Measurements from ENCODE around the gene ARGLU1.
"Not testable (repeated sequence)": the region's sequence is repeated elsewhere in the genome, so short reads cannot be mapped to it uniquely, and the experiment has no call there.

Gene ARGLU1

DNA sequence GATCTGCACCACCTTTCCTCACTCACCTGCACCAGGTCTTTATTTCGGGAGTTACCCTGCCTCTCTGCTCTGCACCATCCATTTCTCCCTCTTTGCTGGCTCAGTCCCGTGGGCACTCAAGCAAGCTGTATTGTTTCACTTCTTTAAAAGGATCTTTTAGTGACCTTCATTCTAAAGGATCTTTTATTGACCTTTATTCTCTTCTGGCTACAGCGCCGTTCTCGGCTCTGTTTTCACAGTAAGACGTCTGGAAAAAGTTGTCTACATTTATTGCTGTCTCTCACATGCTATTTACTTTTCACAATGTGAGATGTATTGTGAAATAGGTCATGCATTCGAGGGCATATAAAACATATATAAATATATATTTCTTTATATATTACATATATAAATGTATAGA lies 35.6 kb upstream of the ARGLU1 start:
- TF ChIP-seq, protein P1, sequence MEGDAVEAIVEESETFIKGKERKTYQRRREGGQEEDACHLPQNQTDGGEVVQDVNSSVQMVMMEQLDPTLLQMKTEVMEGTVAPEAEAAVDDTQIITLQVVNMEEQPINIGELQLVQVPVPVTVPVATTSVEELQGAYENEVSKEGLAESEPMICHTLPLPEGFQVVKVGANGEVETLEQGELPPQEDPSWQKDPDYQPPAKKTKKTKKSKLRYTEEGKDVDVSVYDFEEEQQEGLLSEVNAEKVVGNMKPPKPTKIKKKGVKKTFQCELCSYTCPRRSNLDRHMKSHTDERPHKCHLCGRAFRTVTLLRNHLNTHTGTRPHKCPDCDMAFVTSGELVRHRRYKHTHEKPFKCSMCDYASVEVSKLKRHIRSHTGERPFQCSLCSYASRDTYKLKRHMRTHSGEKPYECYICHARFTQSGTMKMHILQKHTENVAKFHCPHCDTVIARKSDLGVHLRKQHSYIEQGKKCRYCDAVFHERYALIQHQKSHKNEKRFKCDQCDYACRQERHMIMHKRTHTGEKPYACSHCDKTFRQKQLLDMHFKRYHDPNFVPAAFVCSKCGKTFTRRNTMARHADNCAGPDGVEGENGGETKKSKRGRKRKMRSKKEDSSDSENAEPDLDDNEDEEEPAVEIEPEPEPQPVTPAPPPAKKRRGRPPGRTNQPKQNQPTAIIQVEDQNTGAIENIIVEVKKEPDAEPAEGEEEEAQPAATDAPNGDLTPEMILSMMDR (conservative IDR thresholded peaks at IDR 0.05; ENCODE audit: low read length) = no peak
- no peak overlapping the region for H3K4me3 ChIP-seq (ENCODE audit: low read length)
- no peak for DNase-seq (ENCODE audit: low read depth)

DNA sequence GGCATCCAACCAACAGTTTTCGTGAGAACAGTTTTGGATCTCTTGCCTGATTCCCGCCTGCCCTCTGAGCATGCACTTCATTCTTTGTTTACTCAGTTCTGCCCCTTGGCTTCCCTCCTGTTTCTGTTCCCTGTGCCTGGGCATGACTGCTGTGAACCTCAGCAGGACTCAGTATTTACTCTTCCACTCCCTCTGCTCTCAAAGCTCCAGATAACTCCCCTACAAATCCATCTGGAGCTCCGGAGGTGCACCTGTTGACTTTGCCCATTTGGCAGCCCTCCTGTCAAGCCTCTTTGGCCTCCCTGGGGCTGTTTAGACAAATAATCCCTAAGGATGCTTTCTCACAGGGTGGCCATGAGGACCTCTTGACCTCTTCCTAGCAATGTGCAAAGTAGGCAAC lies 34.2 kb upstream of the ARGLU1 start:
- TF ChIP-seq, protein P1 (conservative IDR thresholded peaks at IDR 0.05; ENCODE audit: low read length) = no peak
- H3K4me3 ChIP-seq (ENCODE audit: low read length) = no peak overlapping the region
- no peak for DNase-seq (ENCODE audit: low read depth)

DNA sequence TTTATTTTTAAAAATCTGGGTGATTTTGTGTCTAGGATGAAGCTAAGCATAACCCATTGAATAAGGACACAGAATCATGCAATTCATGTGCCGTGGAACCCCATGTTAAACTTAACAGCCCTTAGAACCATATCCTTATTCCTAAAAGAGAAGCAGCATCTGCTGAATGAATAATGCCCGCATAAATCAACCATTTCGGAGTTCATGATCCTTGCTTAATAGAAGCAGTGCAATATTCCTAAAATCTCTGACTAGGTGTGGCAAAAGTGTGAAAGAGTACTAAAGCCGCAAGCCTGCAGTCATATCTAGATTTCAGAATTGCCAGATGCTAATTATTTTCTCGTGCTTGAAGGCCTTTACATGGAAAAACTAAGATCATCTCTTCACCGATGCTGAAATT lies 33.6 kb upstream of the ARGLU1 start:
- TF ChIP-seq, protein P1 (conservative IDR thresholded peaks at IDR 0.05; ENCODE audit: low read length) = no peak
- no peak for DNase-seq (ENCODE audit: low read depth)
- H3K4me3 ChIP-seq (ENCODE audit: low read length) = no peak overlapping the region

DNA sequence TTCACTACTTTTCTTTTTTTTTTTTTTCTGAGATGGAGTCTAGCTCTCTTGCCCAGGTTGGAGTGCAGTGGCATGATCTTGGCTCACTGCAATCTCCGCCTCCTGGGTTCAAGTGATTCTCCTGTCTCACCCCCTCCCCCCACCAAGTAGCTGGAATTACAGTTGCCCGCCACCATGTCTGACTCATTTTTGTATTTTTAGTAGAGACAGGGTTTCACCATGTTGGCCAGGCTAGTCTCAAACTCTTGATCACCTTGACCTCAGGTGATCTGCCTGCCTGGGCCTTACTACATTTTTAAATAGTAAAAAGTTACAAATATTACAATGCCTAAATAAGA lies 32.8 kb upstream of the ARGLU1 start:
- H3K4me3 ChIP-seq (ENCODE audit: low read length) = not testable (repeated sequence)

DNA sequence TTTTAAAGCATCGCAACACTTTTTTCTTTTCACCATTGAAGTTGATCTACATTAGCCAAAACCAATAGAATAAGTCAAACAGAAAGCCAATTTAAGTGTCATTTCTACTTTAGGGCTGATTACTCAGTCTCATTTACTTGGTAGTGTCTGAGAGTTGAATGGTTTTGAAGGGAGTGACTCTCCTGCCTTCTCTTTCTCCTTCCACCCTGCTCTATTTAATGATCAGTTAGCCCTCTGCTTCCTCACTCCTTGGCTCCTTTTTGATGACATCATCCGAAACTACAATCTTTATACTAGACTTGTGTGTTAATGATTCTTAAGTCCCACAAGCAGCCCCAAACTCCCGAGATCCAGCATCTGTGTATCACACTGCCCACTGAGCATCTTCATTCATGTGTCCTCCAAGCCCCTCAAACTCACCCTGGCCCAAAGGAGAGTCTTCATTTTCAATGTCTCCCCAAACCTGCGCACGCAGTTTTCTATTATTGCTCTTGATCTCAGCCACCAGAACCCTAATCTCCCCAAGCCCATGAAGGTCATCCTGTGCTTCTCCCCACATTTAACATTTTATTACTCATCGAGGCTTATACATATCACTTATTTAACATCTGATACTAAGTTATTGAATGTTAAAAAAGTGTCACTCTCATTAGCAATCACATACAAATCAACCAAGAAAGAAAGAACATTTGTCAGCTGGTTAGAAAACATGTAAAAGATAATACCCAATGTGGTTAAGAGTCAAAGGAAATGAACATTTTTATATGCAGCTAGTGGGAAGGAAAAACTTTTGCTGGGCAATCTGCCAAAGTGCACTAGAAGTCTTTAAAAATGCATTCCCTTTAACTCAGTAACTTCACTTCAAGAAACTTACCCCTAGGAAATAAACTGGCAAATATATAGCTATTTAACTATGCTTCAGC lies 32.2 kb upstream of the ARGLU1 start:
- no peak overlapping the region for H3K4me3 ChIP-seq (ENCODE audit: low read length)
- TF ChIP-seq, protein P1 (conservative IDR thresholded peaks at IDR 0.05; ENCODE audit: low read length) = no peak
- peak; percentile 54 for DNase-seq (ENCODE audit: low read depth)

More for the DNA sequence above, 32.8 kb upstream of the ARGLU1 start:
- DNase-seq (ENCODE audit: low read depth) = not testable (repeated sequence)

DNA sequence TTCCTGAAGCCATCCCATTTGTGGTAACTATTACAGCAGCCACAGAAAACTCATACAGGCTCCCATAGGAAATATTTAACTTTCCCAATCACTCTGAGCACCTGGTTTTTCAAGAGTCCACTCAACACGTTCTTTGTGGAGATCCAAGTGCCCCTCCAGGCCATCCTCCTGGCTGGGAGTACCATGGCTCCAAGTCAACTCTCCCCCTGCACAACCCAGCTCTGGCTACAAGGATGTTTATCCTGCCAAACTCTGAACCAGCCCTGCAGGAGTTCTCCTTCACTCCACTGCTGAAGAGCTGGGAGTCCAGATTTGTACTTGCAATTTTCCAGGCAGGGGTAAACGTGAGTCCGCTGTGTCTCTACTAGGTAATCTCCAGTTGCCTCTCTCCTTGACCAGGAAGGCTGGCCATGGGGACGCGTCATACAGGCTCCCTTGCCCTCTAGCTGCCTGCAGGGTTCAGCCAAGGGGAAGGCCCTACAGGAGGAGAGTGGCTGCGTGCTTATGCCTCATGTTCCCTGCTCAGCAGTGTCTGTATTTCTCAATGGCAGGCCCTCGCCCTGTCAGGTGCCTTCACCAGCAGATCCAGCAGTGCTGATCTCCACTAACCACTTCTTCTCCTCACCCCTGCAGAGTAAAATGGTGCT lies 29.9 kb upstream of the ARGLU1 start:
- TF ChIP-seq, protein P1 (conservative IDR thresholded peaks at IDR 0.05; ENCODE audit: low read length) = no peak
- no peak for DNase-seq (ENCODE audit: low read depth)
- H3K4me3 ChIP-seq (ENCODE audit: low read length) = no peak overlapping the region

DNA sequence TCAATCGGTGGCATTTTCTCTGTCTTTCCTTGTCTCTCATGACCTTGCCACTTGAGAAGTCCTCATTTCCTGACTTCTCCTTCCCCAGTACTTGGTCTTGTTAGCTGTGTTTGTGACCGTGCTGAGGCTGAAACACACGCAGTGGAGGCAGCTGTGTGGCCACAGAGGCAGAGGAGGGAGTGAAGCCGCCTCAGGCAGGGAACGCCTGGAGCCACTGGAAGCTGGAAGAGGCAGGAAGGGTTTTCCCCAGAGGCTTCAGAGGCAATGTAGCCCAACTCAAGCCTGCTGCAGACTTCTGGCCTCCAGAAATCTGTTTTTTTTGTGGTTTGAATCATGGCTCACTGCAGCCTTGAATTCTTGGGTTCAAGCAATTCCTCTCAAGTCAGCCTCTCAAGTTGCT lies 29.2 kb upstream of the ARGLU1 start:
- DNase-seq (ENCODE audit: low read depth) = peak; percentile 31
- TF ChIP-seq, protein P1 (conservative IDR thresholded peaks at IDR 0.05; ENCODE audit: low read length) = no peak
- H3K4me3 ChIP-seq (ENCODE audit: low read length) = no peak overlapping the region

Data from AG10803 (cell line).